HG03066 (cell line): ENCODE measurements around the gene SETBP1.

Experiments
- ATAC-seq: cut with Tn5 transposase; IDR thresholded peaks from one replicate; pipeline ENCODE4 v1.9.1; 2021; ENCODE audit warnings: low read depth; ENCODE audit not compliant: unreplicated experiment

The SETBP1 gene

DNA sequence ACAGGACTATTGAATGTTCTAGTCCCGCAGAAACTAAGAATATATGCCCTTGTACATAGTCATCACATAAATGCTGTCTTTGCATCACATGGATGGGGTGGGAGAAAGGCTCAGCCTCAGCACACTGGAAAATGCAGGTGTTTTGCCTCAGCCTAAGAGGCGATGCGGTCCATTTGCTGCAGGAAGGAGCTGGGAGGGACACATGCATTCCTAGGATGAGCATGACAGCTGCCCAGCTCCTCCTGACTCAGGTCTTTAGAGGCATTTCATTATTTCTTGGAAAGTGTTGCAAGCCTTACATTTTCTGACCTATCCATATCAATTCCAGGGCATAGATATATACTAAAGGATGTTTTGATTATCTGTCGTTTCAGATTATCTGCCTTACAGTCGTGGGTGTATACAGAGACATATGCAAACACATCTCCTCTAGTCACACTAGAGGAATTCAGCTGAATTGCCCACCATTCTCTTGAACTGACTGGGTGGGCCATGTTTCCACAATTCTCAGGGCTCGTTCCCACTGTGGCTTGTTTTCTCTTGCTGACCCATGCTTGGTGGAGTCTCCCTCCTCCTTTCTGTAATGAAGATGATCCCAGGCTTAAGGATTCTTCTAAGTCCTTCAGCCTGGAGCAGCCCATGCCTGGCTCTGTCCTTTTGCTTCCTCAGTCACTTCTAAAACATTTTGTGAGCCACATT, 156.9 kb downstream of the SETBP1 start:
- no peak for ATAC-seq

DNA sequence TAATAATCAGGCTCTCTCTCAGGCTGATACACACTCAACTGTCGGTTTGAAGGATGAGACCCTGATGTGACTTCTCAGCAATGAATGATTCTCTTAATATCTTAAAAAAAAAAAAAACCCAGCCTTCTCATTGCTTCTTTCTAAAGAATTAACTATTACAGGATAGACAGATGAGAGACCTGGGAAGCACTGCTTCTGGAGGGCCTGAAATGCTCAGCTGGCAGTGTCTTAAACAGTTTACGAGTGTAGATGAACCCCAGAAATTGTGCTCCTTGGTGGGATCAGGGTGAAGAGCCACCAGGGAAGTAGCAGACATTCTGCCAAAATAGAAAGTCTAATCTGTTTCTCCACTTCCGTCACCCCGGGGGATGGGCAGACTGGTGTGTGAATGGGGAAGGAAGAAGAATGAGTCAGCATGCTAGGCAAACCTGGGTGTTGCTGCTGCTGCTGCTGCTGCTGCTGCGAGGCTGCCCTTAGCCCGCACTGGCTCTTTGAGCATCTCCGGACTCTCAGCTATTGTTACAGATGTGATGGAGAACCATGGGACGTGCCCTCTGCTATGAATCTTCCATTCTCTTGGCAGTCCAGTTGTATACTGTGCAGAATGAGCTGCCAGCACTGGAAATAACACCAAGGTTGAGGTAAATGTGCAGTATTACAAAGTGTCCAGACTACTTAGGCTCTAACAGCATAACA, 158.4 kb downstream of the SETBP1 start:
- peak; percentile 98 for ATAC-seq

DNA sequence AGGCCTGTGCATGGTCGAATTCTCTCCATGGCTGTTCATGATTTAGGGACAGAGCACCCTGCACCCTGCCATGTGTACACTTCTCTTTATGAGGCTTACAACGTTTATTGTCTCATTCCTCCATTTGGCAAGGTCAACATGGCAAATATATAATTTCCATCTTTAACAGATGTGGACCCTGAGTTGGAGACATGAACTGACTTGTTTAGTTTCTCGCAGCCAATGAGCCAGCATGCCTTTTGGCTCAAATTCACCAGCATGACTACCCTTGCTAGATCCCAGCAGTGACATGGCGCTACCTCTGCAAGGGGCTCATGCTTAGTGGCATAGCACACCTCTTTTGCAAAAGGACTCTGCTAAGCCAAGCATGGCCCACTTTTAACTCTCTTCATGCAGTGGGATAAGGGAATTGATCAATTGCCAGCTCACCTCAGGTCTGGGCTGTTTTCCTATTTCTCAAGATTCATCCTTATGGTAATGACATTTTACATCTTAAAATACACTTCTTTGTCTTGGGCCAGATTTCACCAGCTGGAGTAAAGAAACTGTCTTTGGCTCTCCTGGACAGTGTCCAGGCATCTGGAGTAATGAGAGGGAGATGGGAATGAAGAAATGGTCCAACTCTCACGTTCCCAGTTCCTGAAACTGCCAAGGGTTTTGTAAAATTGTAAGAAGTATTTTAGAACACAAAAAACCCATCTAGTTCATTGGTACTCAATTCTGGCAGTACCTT, 159.5 kb downstream of the SETBP1 start:
- no peak for ATAC-seq

DNA sequence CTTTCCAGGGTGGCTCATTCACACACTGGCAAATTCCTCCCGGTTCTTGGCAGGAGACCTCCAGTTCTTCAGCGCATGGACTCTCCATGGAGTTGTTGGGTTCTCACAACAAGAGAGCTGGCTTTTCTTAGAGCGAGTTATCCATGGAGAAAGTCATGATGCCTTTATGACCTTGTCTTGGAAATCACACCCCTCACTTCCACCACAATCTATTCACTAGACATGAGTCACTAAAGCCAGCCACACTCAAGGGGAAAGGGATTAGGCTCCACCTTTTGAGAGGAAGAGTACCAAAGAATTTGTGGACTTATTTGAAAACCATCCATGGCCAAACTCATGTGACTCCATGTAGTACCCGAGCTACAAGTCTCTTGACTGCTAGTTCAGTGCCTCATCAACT, 160.5 kb downstream of the SETBP1 start:
- ATAC-seq, result no peak

DNA sequence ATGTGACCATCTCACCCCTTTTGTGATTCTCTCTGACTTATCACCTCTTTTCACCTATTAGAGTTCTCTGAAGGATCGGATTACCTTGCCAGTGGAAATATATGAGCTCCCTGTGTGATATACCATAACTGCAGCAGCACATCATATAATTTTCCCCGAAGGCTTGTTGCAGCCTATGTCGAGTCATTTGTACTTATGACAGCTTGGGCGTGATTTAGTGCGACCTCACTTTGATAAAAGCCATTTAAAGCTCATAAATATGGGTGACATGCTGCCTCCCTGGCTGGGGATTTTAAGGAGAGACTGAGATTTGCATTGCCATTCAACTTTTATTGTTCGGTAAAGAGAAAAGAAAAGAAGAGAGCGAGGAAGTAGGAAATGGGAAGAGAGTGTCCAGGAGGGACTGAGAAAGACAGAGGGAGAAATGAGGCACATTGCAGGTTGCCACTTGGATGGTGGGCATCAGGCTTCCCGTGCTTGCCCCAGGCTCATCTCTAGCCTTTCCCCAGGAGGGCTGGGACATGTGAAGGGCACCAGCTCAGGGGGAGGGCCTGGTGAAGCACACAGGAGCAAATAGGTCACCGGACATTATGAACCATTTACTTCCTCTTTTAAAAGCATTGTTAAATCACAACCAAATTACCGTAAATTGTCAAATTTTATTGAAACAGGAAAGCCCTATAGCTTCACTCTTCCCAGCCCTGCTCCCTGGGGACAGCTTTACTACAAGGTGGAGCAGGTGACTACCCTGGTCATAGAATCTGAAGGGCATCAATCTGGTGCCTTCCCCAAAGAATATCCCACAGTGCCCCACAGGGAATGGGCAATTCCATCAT, 161.3 kb downstream of the SETBP1 start:
- no peak for ATAC-seq

DNA sequence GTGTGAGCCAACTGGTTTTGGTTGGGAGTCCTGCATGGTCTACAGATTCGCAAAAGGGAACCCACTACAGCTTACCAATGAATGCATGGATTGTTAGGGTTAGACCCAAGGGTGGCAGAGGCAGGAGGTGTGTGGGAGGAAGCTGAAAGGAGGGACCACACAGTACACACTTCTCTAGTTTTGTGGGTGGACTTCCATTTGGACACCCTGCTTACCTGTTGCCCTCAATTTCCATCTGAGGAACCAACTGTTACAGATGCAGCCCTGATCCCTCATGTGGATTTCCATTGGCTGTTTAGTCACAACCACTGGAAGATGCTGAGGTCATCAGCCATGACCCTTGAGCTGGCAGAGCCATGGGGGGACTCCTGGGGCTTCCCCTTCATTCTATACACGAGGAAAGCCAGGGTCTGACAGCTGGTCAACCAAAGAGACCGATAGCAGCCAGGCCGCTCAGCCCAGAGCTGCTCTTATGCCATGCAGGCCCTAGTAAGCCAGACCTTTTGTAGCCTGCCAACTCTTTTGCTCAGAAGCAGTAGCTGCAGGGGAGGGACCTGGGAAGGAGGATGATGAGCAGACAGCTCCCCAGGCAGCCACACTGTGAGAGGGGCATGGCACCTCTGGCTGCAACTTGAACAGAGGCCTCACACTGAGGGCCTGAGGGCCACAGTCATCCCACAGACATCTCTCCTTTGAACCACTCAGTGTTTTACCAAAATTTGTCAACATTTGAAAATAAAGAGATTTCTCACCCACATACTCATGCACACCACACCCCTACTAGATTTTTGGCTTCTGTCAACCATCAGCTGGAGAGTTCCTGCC, 162.1 kb downstream of the SETBP1 start:
- no peak for ATAC-seq

DNA sequence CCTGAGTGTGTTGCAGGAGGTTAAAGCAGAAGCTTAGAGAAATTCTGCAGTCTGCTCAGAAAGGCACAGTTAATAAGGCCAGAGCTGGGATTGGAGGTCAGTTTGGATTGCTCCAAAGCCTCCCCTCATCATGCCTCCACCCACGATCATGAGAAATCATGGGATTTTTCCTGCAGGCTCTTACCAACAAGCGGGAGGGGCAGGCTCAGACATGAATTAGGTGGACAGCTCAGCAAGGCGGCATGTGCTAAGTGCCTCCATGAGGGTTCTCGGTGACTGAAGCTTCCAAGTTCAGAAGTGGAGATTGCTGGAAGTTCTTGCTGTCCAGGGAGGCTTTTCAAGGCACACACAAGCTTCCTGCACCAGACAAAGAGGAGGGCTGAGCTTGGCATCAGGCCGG, 163.8 kb downstream of the SETBP1 start:
- ATAC-seq, result no peak

DNA sequence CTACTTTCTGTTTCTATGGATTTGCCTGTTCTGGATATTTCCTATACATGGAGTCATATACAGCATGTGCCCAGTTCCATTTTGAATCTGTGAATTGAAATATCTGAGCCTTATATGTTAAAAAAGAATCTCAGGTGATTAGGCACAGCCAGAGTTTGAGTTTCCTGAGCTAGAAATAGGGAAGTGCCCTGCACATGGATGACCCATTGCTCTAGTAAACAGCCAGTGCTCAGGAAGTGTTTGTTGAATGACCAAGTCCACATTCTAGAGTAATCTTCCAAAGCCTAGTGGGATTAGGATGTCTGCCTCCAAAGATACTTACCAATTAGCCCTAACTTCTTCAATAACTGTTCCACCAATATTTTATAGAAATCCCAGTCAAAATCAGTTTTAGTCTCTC, 165.8 kb downstream of the SETBP1 start:
- ATAC-seq, result no peak

DNA sequence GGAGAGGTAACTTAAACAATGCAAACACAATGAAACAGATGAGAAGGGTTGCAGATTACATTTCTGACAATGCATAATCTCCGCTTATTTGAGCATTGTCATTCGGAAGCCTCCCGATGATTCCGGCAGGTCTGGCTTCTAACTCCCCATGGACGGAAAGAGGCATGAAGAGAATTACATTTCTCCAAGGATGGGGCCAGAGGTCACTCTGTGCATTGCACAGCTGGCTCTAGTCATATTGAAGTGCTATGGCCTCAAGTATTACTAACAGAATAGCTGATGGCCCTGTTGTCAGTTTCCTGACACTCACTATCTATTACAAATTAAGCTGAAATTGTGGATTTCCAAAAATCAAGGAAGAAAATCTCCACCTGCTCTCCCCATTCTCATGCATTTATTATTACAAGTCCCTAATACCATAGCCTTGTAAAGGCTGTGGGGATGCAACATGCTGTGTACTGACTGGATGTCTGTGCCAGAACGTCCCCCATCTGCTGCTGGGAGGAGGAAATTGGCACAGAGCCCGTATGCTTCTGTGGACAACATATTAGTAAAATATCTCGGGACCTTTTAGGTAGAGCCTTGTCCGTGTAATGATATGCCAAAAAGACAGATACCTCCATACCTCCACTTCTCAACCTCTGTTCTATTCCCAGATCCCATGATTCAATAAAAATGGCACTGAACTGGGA, 168.1 kb downstream of the SETBP1 start:
- ATAC-seq, result no peak

DNA sequence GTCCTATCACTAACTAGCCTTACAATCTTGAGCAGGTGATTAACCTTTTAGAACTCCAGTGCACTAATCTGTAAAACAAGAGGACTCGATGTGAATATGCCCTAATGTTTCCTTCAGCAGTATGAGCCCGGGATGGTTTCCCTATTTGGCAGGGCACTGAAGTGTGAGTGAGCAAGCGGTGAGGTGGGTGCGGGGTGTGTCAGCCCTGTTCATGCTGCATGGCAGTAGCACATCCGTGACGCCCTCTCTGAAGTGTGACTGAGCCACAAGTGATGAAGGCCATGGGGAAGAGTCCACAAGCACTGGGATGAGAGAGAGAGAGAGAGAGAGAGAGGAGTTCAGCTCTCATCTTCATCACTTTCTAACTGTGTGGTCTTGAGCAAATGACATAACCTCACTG, 168.7 kb downstream of the SETBP1 start:
- no peak for ATAC-seq

DNA sequence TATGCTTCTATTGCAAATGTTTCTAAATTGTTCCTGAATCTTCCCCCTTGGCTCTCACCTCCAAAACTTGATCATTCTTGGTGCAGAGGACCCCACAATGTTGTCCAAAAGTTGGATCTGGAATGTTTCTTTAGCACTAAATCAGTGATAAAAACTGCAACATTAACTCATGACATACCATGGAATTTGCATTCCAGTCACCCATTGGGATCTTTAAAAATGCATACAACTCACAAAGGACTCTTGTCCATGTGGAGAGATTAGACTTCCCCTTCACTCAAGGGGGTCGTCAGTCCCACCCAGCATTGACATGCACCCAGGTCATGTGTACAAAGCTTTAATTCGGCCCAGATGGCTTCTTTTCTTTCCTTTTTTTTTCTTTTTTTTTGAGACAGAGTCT, 169.3 kb downstream of the SETBP1 start:
- no peak for ATAC-seq

DNA sequence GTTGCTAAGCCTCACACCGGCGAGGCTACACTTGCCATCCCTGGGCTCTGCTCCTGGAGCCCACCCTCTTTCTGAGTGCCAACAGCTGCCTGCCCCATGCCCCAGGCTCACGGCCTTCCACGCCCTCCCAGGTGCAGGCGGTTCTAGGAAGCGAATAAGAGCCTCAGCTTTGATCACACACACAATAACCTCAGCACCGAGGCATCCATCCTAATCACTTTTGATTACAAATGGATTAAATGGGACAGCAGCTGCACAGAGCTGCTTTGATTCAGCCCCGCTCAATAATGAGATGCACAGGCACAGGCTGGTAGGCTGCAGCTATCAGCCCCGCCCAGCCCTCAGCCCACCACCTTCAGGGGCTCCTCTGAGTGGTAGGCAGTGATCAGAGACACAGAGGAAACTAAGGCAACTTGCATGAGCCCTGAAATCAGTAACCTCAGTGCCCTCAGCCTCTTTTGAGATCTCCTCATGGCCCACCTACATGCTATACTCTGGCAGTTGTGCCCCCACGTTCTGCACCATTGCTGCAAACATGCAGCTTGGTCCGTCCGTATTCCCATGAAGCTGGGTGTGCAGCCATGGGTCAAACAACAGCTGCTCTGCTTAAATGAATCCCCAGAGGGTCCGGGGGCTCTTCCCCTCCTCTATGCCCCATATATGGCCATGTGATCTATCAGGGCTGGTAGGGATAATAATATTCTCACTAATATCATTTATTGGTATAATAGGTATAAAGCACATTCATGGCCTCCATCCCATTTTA, 171.4 kb downstream of the SETBP1 start:
- ATAC-seq, result no peak

DNA sequence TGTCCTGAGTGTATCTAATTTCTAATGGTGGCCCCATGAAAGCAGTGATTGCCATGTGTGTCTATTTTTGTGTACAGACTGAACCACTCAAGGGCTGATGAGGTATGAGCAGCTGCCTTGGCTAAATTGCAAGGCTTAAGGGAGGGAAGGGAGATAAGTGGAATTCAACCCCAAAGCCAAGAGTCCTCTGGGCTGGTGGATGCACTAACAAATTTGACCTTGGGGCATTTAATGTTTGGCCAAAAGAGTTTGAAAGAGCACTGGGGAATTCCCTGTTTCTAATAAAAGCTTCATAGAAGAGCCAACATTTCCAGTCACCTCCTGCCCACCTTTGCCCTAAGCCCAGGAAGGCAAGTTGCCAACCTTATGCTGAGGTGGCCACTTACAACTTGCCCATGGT, 172.1 kb downstream of the SETBP1 start:
- ATAC-seq, result no peak

DNA sequence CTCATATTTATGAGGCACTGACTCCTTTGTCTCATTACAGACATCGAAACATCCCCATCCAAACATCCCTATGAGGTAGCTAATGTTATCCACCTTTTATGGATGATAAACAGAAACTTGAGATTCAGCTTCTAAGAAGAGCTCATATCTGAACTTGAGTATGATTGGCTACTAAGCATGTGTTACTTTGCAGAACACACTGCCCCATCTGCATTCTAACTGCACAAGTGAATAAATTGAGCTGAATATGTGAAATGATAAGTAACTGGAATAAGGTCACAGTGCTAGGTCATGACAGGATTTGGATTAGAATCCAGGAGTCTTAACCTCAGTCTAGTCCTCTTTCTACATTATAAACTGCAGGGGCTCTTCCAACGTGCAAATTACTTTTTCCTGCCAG, 172.7 kb downstream of the SETBP1 start:
- ATAC-seq, result no peak

DNA sequence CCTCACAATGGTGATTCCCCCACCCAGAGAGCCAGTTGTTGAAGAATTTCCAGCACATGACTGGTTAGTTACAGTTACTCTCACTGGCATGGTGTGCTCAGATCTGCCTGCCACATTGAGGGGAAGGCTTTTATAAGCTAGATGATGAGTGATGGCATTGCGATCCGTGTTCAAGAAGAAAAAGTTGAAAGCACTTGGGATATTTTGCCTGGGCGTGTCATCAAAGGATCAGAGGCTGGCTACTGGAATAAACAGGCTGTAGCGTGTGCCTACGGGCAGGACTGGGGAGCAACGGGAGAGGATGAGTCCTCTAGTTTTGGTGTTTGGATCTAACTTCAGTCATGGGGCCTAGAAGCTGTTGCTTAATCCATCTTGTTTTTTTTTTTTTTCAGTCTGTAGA, 175.0 kb downstream of the SETBP1 start:
- no peak for ATAC-seq

DNA sequence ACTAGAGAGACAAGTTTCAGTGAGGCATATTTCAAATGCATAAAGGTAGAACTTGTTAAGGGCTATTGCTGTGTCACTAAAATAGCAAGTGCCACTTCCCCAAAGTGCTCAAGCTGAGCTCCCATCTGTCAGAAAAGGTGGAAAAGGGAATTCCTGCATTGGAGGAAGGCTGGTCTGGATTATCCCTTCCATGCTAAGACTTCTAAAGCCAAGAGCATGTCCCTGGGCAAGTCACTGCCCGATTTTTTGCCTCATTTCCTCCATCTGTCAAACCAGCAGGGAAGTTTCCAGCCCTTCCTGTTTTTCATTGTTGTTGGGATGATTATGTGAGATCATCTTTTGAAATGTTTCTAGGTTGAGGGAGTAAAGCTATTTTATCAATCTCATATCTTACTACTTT, 175.5 kb downstream of the SETBP1 start:
- no peak for ATAC-seq

DNA sequence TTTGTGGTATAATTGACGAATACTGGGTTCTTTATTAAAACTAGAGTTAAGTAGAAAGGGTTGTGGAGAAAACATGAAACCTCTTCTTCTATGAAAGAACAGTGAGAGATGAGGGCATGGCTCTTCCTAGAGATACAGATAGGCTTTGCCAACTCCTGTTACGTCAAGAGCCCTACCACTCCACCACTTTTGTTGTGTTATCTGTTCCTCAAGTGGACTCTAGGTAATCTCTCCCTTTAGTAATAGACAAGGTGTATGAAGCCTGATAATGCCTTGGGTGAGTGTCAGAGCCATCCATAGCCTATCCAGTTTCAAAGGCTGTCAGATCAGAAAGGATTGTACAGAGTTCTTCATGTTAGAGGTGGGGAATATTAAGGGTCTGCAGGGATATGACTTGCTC, 176.4 kb downstream of the SETBP1 start:
- no peak for ATAC-seq

DNA sequence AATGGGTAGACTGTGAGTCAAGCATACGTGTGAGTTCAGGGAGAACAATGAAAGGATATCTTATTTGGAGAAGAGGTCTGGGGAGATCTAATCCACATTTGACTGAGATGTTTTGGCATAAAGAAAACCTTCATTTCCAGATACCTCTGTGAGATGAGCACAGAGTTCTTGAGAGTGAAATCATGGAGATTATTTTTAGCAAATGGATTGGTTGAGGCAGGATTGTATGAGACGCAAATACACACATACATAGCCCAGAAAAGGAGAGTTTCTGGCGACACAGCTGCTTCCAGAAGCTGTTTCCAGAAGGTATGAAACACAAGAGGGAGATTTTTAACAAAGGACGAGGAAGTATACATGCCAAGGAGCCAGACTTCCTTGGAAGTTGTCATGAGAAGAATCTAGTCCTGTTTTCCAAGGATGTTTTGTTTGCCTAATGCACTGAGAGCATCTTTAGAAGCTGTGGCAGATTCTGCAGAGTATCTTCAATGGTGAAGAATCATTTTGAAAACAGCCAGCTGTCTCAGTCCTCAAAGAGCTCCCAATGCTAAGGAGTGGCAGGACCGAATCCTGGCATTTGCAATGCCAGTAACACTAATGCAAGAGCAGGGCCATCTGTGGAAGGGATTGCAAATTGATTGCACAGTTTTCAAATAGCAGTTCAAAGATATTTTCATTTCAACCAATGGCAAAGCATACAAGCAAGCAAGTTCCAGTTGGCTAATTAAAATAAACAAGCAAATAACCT, 177.2 kb downstream of the SETBP1 start:
- ATAC-seq, result no peak
